Epithelial cell of prostate (primary cell): Measurements from ENCODE around the gene DNAJC10.

Experiments
- DNase-seq: peaks from one replicate; pipeline ENCODE4 v3.0.0-alpha.2; 2011; ENCODE audit warnings: low read depth, low spot score
- H3K27ac ChIP-seq: fragments of 450-650 bp; 2 replicates; pipeline ENCODE4 v1.5.1; 2017; ENCODE audit warnings: mild to moderate bottlenecking

DNAJC10 gene

GRCh38 chr2:182831101-182831500 lies 115.0 kb downstream of the DNAJC10 start:
- no peak overlapping the region for H3K27ac ChIP-seq
- DNase-seq, result no peak

DNA sequence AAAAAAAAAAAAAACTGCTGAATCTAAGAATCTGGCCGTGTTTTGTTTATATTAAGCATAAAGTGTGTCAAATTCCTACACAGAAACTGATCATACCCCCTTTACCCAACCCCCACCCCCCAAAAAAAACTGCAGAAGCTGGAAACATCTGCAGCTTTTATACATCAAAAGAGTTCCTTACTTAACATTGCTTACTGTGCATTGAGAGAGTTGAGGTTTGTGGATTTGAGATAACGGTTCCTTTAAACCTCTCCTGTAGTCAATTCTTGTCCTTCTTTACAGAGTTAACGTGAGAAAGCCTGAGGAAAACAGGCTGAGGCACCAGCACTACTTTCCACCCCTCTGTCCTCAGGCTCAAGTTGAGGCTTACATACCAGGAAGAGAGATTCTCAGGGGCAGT lies 115.9 kb downstream of the DNAJC10 start:
- no peak for DNase-seq
- H3K27ac ChIP-seq, result no peak overlapping the region

DNA sequence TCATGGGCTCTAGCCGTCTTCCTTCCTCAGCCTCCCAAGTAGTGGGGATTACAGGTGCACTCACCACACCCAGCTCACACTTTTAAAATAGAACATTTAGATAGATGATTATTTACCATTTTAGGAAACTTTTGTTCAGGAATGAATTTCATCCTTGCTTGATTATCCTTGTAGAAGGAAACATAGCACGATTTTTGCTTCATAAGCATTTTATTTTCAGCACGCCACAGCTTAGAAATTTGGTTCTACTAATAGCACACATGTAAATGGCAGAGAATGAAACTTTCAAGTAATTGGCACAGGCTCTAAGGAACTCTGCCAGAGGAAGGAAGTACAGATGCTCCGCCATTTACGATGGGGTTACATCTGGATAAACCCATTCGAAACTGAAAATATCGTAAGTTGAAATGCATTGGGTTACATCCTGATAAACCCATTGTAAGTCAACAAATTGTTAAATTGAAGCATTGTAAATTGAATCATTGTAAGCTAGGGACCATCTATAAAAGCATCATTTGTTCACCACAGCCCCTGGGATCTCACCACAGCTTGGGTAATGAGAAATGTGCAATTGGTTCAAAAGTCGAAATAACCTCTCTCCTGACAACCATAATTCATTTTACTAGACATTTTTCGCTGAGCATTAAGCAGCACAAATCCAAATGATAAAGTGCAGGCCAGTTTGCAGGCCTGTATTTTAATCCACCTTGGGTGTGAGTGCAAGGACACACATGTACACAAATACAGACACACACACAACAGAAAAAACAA lies 117.2 kb downstream of the DNAJC10 start:
- DNase-seq, result no peak
- H3K27ac ChIP-seq, result no peak overlapping the region

- no peak overlapping the region for H3K27ac ChIP-seq
- no peak for DNase-seq
Measured at GRCh38 chr2:182834293-182834692, 118.2 kb downstream of the DNAJC10 start.

DNA sequence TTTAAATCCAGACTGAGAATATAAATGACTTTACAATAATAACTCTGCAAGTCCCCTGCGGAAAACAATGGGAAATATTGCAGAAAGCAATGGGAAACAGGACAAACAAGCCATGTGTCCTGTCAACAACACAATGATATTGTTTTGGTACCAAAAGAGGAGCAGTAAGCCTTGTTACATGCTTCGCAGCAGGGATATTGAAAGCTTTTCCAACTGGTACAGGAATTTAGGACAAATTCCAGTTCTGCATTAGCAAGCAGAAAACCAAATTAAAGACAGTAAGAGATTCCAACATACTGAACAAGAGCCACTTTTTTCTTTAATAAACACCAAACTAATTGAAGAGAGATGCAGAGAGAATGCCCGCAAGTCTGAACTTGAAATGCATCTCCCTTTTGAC lies 120.4 kb downstream of the DNAJC10 start:
- no peak for DNase-seq

More for the DNA sequence above, 120.4 kb downstream of the DNAJC10 start:
- H3K27ac ChIP-seq, result no peak overlapping the region
